Spleen (tissue), 11 donors: ENCODE results near the gene TPM1. TPM values are rescaled to one million over a fixed set of nuclear protein-coding genes. Genes with fewer than 3 reads are reported as not detected.

ENCODE experiments used
- DNase-seq: peaks from one replicate; pipeline ENCODE4 v3.0.0-alpha.2; 2020
- H3K27ac ChIP-seq, 8 donors: fragments of 200-600 bp; sonication (generic) in 7 of 8; 1 replicate in 4 of 8; 2 replicates in 4 of 8; pipeline versions ENCODE4 v1.5.0 to v1.8.0; 2016 to 2021; ENCODE audit warnings: inconsistent platforms in 4 of 8, mild to moderate bottlenecking in 4 of 8, moderate library complexity in 1 of 8
- H3K27me3 ChIP-seq, 7 donors: fragments of 200-600 bp; sonication (generic) in 6 of 7; replicated peaks in 1 of 7; 1 replicate in 4 of 7; 2 replicates in 3 of 7; pipeline versions ENCODE4 v1.5.0 to v1.8.0; 2016 to 2021; ENCODE audit warnings: inconsistent platforms in 3 of 7, mild to moderate bottlenecking in 1 of 7
- H3K36me3 ChIP-seq, 6 donors: fragments of 200-600 bp; sonication (generic) in 5 of 6; 1 replicate in 4 of 6; 2 replicates in 2 of 6; pipeline versions ENCODE4 v1.5.0 to v1.8.0; 2016 to 2021; ENCODE audit warnings: inconsistent platforms in 2 of 6
- H3K4me1 ChIP-seq, 6 donors: fragments of 200-600 bp; sonication (generic) in 5 of 6; 1 replicate in 3 of 6; 2 replicates in 3 of 6; pipeline versions ENCODE4 v1.5.0 to v1.8.0; 2016 to 2021; ENCODE audit warnings: inconsistent platforms in 3 of 6
- H3K4me3 ChIP-seq, 8 donors: fragments of 200-600 bp; sonication (generic) in 7 of 8; 1 replicate in 4 of 8; 2 replicates in 4 of 8; pipeline versions ENCODE4 v1.5.0 to v1.8.0; 2016 to 2021; ENCODE audit warnings: inconsistent platforms in 4 of 8, mild to moderate bottlenecking in 4 of 8, moderate library complexity in 2 of 8
- H3K9me3 ChIP-seq, 8 donors: fragments of 200-600 bp; sonication (generic) in 7 of 8; 1 replicate in 4 of 8; 2 replicates in 4 of 8; pipeline versions ENCODE4 v1.5.0 to v1.8.0; 2016 to 2021; ENCODE audit warnings: inconsistent platforms in 4 of 8
- POLR2A ChIP-seq, 3 donors: fragments of 450-650 bp; IDR thresholded peaks; one replicate each; pipeline ENCODE4 v1.5.1; 2017; ENCODE audit warnings: antibody characterized with exemption in 3 of 3, mild to moderate bottlenecking in 1 of 3
- POLR2AphosphoS5 ChIP-seq, 3 donors: sonication (generic); formaldehyde crosslinking; IDR thresholded peaks; one replicate each; pipeline ENCODE4 v1.5.1; 2017; ENCODE audit warnings: antibody characterized with exemption in 3 of 3
- WGBS, 5 donors: extraction: QIAGEN DNeasy Blood & Tissue Kit in 3 of 5; methylation state at CpG; one replicate each; pipeline versions ENCODE4 v1.1.5 to v1.1.7; 2013 to 2018; 5-methylcytosine and 5-hydroxymethylcytosine counted together
- intact Hi-C: fragments of 100-400 bp; cut with DNase I; formaldehyde crosslinking; loops from one replicate; pipeline ENCODE4 v1.15.0; 2023; ENCODE audit warnings: low total_unique reads
- polyA plus RNA-seq, 3 donors: library from polyadenylated mRNA; stranded (reverse); fragments of 200-250 nt; gene quantifications; one replicate each; pipeline ENCODE4 v1.2.1, GENCODE V29; 2013
- total RNA-seq, 7 donors: library from RNA; depleted of rRNA in 3 of 7; stranded (reverse); fragments of >200 nt in 3 of 7; fragmentation: NEBNext Ultra II Directional in 4 of 7; extraction: Animal tissue kit (Norgen Biotek cat#: 25700) in 4 of 7; gene quantifications; one replicate each; pipeline versions ENCODE4 v1.1.0 to v1.2.1, GENCODE V29; 2016 to 2021
- TF ChIP-seq, protein P1 (sequence below), 11 experiments: fragments of 200-600 bp in 7 of 11; fragments of 450-650 bp in 4 of 11; sonication (generic) in 4 of 11; IDR thresholded peaks in 8 of 11; conservative IDR thresholded peaks in 3 of 11; 1 replicate in 7 of 11; 2 replicates in 4 of 11; pipeline versions ENCODE4 v1.4.0 to v1.8.0; 2016 to 2021; ENCODE audit warnings: antibody characterized with exemption in 11 of 11, inconsistent platforms in 4 of 11, mild to moderate bottlenecking in 1 of 11
- donor health status: healthy with polysubstance abuse.
- donor health status: DM: no; HTN: no; CAD: no; lungs with moderate emphysema.
- donor health status: DM: no; HTN: no; CAD: no.
- donor health status: Bipolar disorder and iron deficiency.
- donor health status: healthy.
- donor health status: DM: no; HTN: no; CAD: no.
- donor health status: DM: yes; HTN: yes; CAD: no.

The TPM1 gene
- total and polyA plus RNA-seq, 10 donors, result 70.6 to 317 (median 123) TPM

DNA sequence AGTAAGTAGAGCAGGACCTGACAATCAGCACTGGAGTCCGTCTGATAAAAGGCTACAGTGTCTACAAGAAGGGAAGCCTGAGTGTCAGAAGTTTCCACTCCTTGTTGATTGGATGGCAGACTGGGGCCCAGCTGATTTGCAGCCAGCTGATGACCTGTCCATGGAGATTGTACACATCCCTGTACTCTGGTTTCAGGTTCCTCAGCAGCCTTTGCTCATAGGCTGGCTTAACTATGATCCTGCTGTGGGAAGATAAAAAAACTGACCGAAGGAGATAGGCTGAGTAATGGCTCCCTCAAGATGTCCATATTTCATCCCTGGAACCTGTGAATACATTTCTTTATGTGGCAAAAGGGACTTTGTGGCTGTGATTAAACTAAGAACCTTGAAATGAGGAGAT is 67.4 kb downstream of the TPM1 start:
- Histone ChIP-seq H3K9me3 (no peaks in the 10 kb centered on the region), H3K36me3 (no peaks in the 10 kb centered on the region), H3K4me3 (no peak overlapping the region), H3K4me1 (no peaks in the 10 kb centered on the region), H3K27me3 (peaks cover 0 to 12% (median 0%) of the 10 kb centered on the region in 7 donors), H3K27ac (no peak overlapping the region)
- no peak for DNase-seq
- WGBS, 5 donors, result 82 to 94% (median 88%) methylated on average over 2 of the region's 2 CpGs
- TF ChIP-seq POLR2A (IDR thresholded peaks at IDR 0.05) (no peak), POLR2AphosphoS5 (IDR thresholded peaks at IDR 0.05) (no peak)
- TF ChIP-seq, protein P1, sequence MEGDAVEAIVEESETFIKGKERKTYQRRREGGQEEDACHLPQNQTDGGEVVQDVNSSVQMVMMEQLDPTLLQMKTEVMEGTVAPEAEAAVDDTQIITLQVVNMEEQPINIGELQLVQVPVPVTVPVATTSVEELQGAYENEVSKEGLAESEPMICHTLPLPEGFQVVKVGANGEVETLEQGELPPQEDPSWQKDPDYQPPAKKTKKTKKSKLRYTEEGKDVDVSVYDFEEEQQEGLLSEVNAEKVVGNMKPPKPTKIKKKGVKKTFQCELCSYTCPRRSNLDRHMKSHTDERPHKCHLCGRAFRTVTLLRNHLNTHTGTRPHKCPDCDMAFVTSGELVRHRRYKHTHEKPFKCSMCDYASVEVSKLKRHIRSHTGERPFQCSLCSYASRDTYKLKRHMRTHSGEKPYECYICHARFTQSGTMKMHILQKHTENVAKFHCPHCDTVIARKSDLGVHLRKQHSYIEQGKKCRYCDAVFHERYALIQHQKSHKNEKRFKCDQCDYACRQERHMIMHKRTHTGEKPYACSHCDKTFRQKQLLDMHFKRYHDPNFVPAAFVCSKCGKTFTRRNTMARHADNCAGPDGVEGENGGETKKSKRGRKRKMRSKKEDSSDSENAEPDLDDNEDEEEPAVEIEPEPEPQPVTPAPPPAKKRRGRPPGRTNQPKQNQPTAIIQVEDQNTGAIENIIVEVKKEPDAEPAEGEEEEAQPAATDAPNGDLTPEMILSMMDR (IDR thresholded peaks at IDR 0.05 in 8 of 11, conservative IDR thresholded peaks at IDR 0.05 in 3 of 11), result no peak
- intact Hi-C loops, result no loop called here

DNA sequence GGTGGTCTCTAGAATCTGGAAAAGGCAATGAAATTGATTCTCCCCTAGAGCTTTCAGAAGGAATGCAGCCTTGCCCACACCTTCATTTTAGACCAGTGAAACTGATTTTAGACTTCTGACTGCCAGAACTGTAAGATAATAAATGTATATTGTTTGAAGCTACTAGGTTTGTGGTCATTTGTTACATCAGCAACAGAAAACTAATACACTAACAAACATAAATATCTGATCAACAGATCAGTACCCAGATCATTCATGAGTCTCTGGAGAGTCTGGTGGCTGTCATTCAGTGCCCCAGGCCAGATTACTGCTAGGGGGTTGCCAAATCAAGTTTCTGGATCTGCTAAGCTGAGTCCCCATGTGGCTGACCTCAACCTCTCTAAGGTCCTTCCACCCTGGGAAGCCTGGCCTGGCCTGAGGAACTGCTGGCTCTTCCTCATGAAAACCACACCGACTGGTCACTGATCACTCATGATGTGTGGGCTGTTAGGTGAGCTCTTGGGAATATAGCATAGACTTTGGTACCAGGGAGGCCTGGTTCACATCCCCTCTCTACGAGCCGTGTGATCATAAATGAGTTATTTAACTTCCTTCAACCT is 68.0 kb downstream of the TPM1 start:
- peaks cover 0 to 12% (median 0%) of the 10 kb centered on the region in 7 donors for H3K27me3 ChIP-seq
- intact Hi-C loops, result no loop called here
- WGBS, 5 donors, result 87 to 100% (median 96%) methylated on average over 3 of the region's 3 CpGs
- H3K36me3 ChIP-seq, result no peaks in the 10 kb centered on the region
- H3K27ac ChIP-seq, result no peak overlapping the region
- H3K4me1 ChIP-seq, result no peaks in the 10 kb centered on the region
- TF ChIP-seq, protein P1 (IDR thresholded peaks at IDR 0.05 in 8 of 11, conservative IDR thresholded peaks at IDR 0.05 in 3 of 11), result no peak
- no peak for TF ChIP-seq POLR2A (IDR thresholded peaks at IDR 0.05)
- no peak for TF ChIP-seq POLR2AphosphoS5 (IDR thresholded peaks at IDR 0.05)
- H3K4me3 ChIP-seq, result no peak overlapping the region
- DNase-seq, result no peak
- no peaks in the 10 kb centered on the region for H3K9me3 ChIP-seq

DNA sequence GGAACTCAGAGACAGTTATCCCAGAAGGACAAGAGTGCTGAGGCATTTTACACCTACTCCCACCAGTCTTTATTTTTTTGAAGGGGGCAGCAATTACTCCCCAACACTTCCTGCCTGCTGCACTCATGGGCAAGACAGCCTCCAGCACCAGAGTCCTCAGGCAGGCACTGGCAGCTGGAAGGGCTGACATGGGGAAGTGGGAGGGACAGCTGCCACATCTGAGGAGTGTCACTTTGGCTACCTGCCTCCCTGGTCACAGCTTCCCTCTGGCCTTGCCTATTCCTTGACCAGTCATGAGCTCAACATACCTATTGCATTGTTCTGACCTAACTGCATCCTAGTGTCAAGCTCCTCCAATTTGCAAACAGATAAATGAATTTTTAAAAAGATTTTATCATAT is 68.9 kb downstream of the TPM1 start:
- DNase-seq, result no peak
- no peak overlapping the region for H3K27ac ChIP-seq
- H3K36me3 ChIP-seq, result no peaks in the 10 kb centered on the region
- peaks cover 0 to 12% (median 0%) of the 10 kb centered on the region in 7 donors for H3K27me3 ChIP-seq
- no peaks in the 10 kb centered on the region for H3K4me1 ChIP-seq
- no peaks in the 10 kb centered on the region for H3K9me3 ChIP-seq
- TF ChIP-seq POLR2A (IDR thresholded peaks at IDR 0.05) (no peak), POLR2AphosphoS5 (IDR thresholded peaks at IDR 0.05) (no peak)
- TF ChIP-seq, protein P1 (IDR thresholded peaks at IDR 0.05 in 8 of 11, conservative IDR thresholded peaks at IDR 0.05 in 3 of 11), result no peak
- no peak overlapping the region for H3K4me3 ChIP-seq
- intact Hi-C loops, result no loop called here

DNA sequence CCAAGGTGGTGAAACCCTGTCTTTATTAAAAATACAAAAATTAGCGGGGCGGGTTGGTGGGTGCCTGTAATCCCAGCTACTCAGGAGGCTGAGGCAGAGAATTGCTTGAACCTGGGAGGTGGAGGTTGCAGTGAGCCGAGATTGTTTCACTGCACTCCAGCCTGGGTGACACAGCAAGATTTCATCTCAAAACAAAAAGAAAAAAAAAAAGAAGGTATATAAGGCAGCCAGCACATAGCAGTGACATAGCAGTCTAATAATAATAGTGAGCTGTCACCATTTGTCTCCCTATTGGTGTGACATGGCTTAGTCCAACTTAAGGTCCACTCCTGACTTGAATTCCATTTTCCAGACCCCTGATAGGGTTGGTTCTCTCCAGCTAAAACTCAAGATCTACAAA is 70.3 kb downstream of the TPM1 start:
- Histone ChIP-seq H3K4me3 (no peak overlapping the region), H3K27me3 (peaks cover 0 to 2% (median 0%) of the 10 kb centered on the region in 7 donors), H3K36me3 (no peaks in the 10 kb centered on the region), H3K9me3 (no peaks in the 10 kb centered on the region), H3K4me1 (no peaks in the 10 kb centered on the region), H3K27ac (no peak overlapping the region)
- 83 to 93% (median 90%) methylated on average over 3 of the region's 3 CpGs for whole genome bisulfite sequencing, 5 donors
- TF ChIP-seq POLR2AphosphoS5 (IDR thresholded peaks at IDR 0.05), result no peak
- TF ChIP-seq POLR2A (IDR thresholded peaks at IDR 0.05), result no peak
- TF ChIP-seq, protein P1 (IDR thresholded peaks at IDR 0.05 in 8 of 11, conservative IDR thresholded peaks at IDR 0.05 in 3 of 11), result no peak
- intact Hi-C loops, result no loop called here
- DNase-seq, result no peak
